ENCODE results near the gene PAPPA2. TPM values are rescaled to one million over a fixed set of nuclear protein-coding genes. Genes with fewer than 3 reads are reported as not detected.

PAPPA2 gene
- total and polyA plus RNA-seq, 5 donors = 0.18 to 1.1 (median 0.74) TPM

DNA sequence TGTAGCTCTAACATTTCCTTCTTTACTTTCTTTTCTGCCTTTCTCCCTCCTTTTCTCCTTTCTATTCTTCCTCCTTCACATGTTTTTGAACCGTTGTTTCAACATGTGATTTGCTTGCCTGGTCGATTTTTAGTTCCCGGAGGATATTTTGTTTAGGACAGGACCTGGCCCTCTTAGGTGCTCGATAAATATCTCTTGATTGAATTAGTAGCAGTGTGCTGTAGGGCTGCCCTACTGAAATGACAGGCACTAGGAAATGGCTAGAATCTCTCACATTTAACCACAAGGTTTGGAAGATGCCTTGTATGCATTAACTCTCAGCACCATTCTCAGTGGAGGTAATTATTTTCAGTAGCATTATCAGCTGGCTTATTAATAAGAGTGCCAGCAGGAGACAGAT, 305.6 kb downstream of the PAPPA2 start:
- DNase-seq (no peak), ATAC-seq (no peak)
- Histone ChIP-seq H3K27me3 (ENCODE audit: control insufficient read depth, insufficient read depth) (no peaks in the 10 kb centered on the region), H3K27ac (ENCODE audit: low read length) (no peak overlapping the region), H3K4me3 (ENCODE audit: low read length) (no peak overlapping the region), H3K4me1 (ENCODE audit: control insufficient read depth, insufficient read depth, low read length) (no peaks in the 10 kb centered on the region), H3K9me3 (ENCODE audit: control insufficient read depth, low read length) (no peaks in the 10 kb centered on the region)
- intact Hi-C loops (cut with DNase I) = no loop called here
- 82% methylated on average over 4 of the region's 4 CpGs for WGBS

DNA sequence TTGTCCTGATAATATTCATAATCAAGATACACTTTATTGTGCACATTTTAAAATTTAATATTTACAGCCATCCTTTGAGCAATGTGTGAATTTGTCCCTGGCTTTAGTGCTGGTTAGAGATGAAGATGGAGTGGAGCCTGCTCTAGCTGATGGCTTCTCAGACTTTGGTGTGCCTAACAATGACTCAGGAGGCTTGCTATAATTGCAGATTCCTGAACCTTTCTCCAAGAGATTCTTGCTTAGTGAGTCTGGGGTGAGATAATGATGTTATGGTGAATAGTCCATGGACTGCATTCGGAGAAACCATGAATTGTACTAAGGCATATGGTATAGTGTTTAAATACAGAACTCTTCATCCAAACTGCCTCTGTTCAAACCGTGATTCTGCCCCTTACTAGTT, 307.1 kb downstream of the PAPPA2 start:
- no peak for ATAC-seq
- no peaks in the 10 kb centered on the region for H3K4me1 ChIP-seq (ENCODE audit: control insufficient read depth, insufficient read depth, low read length)
- H3K9me3 ChIP-seq (ENCODE audit: control insufficient read depth, low read length) = no peaks in the 10 kb centered on the region
- no peak overlapping the region for H3K27ac ChIP-seq (ENCODE audit: low read length)
- H3K4me3 ChIP-seq (ENCODE audit: low read length) = no peak overlapping the region
- H3K27me3 ChIP-seq (ENCODE audit: control insufficient read depth, insufficient read depth) = no peaks in the 10 kb centered on the region
- 88% methylated on average over 2 of the region's 2 CpGs for WGBS
- DNase-seq = no peak
- intact Hi-C loops (cut with DNase I) = no loop called here

DNA sequence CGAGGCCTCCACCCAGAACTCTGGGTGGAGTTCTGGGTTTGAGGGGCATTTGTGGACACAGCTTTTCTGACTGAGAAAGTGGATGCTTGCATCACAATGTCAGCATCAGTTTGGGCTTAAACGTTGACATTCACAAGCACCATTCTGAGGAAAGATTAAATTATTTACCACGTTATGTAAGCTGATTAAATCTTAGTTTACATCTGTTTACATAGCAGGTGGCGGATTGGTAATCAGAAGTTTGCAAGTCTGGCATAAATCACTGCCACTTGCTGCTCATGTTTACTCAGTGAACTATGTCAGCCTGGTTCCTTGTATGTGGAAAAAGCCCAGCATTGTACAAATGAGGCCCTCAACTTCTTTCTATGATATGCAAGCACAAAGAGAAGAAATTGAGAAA, 310.1 kb downstream of the PAPPA2 start:
- no peak overlapping the region for H3K27ac ChIP-seq (ENCODE audit: low read length)
- no peak for ATAC-seq
- intact Hi-C loops (cut with DNase I) = no loop called here
- 45% methylated on average over 4 of the region's 4 CpGs for WGBS
- H3K27me3 ChIP-seq (ENCODE audit: control insufficient read depth, insufficient read depth) = no peaks in the 10 kb centered on the region
- H3K4me3 ChIP-seq (ENCODE audit: low read length) = no peak overlapping the region
- DNase-seq = no peak
- no peaks in the 10 kb centered on the region for H3K9me3 ChIP-seq (ENCODE audit: control insufficient read depth, low read length)
- H3K4me1 ChIP-seq (ENCODE audit: control insufficient read depth, insufficient read depth, low read length) = no peaks in the 10 kb centered on the region

DNA sequence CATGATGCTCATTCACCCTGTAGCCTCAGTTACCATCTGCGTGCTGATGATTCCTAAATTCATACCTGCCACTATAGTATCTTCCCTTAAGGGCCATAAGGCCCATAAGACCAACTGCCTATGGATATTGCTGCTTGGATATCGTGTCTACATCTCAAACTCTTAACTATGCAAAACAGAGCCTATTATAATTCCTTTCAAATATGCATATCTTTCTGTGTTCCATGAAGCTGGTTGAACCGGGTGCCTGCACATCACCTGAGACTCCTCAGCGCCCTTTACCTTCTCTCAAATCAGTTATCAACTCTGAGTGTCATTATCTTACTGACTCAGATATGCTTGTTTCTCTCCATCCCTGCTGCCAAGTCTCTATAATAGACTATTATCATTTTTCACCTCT, 311.2 kb downstream of the PAPPA2 start:
- DNase-seq (no peak), ATAC-seq (no peak)
- no peaks in the 10 kb centered on the region for H3K27me3 ChIP-seq (ENCODE audit: control insufficient read depth, insufficient read depth)
- no peaks in the 10 kb centered on the region for H3K4me1 ChIP-seq (ENCODE audit: control insufficient read depth, insufficient read depth, low read length)
- H3K27ac ChIP-seq (ENCODE audit: low read length) = no peak overlapping the region
- 58% methylated on average over 4 of the region's 4 CpGs for WGBS
- intact Hi-C loops (cut with DNase I) = no loop called here
- no peaks in the 10 kb centered on the region for H3K9me3 ChIP-seq (ENCODE audit: control insufficient read depth, low read length)
- no peak overlapping the region for H3K4me3 ChIP-seq (ENCODE audit: low read length)

DNA sequence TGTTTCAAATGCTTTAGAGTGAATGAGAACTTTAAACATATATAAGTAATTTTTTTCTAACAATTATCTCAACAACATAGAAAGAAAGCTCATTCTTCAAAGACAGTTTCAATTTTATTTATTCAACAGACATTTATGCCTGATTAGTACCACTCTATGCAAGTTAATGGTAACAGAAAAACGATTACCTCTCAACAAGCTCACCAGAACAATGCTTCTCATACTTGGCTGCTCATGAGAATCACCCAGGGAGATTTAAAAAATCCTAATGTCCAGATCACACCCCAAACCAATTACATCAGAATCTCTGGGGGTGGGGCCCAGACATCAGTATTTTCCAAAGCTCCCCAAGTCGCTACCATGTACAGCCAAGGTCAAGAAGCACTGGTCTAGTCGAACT, 312.4 kb downstream of the PAPPA2 start:
- intact Hi-C loops (cut with DNase I) = no loop called here
- no peaks in the 10 kb centered on the region for H3K27me3 ChIP-seq (ENCODE audit: control insufficient read depth, insufficient read depth)
- H3K9me3 ChIP-seq (ENCODE audit: control insufficient read depth, low read length) = no peaks in the 10 kb centered on the region
- WGBS = 76% methylated on average over 3 of the region's 3 CpGs
- no peak overlapping the region for H3K27ac ChIP-seq (ENCODE audit: low read length)
- DNase-seq (no peak), ATAC-seq (no peak)
- H3K4me3 ChIP-seq (ENCODE audit: low read length) = no peak overlapping the region
- no peaks in the 10 kb centered on the region for H3K4me1 ChIP-seq (ENCODE audit: control insufficient read depth, insufficient read depth, low read length)

DNA sequence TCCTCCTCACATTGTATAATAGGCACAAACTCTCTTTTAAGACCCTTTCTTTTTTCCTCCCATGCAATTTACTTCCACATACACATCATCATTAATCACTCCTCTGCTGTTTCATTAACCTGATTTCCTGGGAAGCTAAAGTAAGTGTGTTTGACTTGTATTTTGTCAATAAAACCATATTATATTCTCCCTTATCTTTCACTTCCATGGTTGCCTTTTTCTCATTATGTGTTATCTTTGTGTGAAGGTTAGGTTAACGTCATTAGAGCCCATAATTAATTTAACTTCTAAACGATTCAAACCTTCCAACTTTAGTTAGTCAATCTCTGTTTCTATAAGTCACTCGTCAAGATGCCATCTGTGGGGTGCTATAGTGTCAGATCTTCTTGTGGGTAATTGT, 313.0 kb downstream of the PAPPA2 start:
- Histone ChIP-seq H3K27me3 (ENCODE audit: control insufficient read depth, insufficient read depth) (no peaks in the 10 kb centered on the region), H3K4me3 (ENCODE audit: low read length) (no peak overlapping the region), H3K27ac (ENCODE audit: low read length) (no peak overlapping the region), H3K9me3 (ENCODE audit: control insufficient read depth, low read length) (no peaks in the 10 kb centered on the region), H3K4me1 (ENCODE audit: control insufficient read depth, insufficient read depth, low read length) (no peaks in the 10 kb centered on the region)
- 63% methylated on average over 3 of the region's 3 CpGs for WGBS
- intact Hi-C loops (cut with DNase I) = no loop called here
- no peak for ATAC-seq
- DNase-seq = no peak

DNA sequence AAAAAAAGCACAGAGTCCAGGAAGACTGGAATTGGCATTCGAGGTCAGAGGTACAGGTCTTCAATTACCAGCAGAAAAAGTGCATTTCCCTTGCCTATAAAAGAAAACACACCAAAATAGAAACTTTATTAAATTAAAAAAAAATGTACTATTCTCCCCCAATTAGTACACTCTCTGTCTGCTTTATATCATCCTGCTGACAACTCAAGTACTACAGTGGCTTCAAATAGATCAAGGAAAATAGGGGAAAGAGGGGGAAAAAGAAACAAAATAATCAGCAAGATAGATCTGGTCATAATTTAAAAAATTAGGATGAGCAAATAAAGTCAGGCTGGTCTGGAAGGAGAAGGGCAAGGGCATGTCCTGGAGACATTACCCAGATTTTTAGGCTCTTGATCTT, 315.1 kb downstream of the PAPPA2 start:
- Histone ChIP-seq H3K9me3 (ENCODE audit: control insufficient read depth, low read length) (no peaks in the 10 kb centered on the region), H3K27me3 (ENCODE audit: control insufficient read depth, insufficient read depth) (no peaks in the 10 kb centered on the region), H3K4me1 (ENCODE audit: control insufficient read depth, insufficient read depth, low read length) (no peaks in the 10 kb centered on the region), H3K27ac (ENCODE audit: low read length) (no peak overlapping the region), H3K4me3 (ENCODE audit: low read length) (no peak overlapping the region)
- intact Hi-C loops (cut with DNase I) = no loop called here
- 49% methylated on average over 1 of the region's 1 CpG for WGBS
- DNase-seq (no peak), ATAC-seq (no peak)

DNA sequence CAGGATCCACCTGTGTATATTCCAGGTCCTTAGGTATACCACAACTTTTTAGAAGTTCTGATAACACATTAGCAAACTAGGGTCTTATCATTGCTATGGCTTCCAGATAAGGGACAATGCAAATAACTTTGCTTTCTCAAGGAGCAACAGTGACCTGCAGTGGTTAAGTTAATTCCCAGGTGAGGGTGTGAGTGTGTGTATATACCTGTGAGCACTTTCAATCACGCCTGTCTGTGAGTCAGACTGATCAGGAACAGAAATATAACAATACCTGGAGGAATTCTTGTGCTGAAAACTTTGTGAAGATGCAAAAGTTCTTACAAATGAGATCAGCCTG, 317.0 kb downstream of the PAPPA2 start:
- WGBS = 57% methylated on average over 1 of the region's 1 CpG
- no peaks in the 10 kb centered on the region for H3K9me3 ChIP-seq (ENCODE audit: control insufficient read depth, low read length)
- no peak overlapping the region for H3K27ac ChIP-seq (ENCODE audit: low read length)
- H3K4me1 ChIP-seq (ENCODE audit: control insufficient read depth, insufficient read depth, low read length) = no peaks in the 10 kb centered on the region
- ATAC-seq (no peak), DNase-seq (no peak)
- intact Hi-C loops (cut with DNase I) = no loop called here
- H3K4me3 ChIP-seq (ENCODE audit: low read length) = no peak overlapping the region
- H3K27me3 ChIP-seq (ENCODE audit: control insufficient read depth, insufficient read depth) = no peaks in the 10 kb centered on the region

DNA sequence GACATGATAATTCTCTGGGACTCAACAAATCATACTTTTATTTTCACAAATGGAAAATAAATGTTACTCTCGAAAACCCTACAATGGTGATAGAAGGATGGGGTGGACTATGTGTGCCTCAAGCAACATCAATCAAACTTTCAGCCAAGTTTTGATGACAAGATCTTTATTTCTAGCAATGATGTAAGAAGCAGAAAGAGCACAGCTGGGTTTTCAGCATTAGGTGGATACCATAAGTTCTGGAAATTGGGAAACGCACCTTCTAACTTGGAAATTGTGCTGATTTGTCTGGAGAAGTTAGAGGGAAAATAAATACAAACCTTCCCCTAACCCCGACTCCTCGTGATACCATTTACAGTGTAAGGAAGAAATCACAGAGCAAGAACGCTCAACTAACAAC, 320.3 kb downstream of the PAPPA2 start:
- Histone ChIP-seq H3K4me1 (ENCODE audit: control insufficient read depth, insufficient read depth, low read length) (no peaks in the 10 kb centered on the region), H3K9me3 (ENCODE audit: control insufficient read depth, low read length) (no peaks in the 10 kb centered on the region), H3K27me3 (ENCODE audit: control insufficient read depth, insufficient read depth) (no peaks in the 10 kb centered on the region), H3K27ac (ENCODE audit: low read length) (no peak overlapping the region), H3K4me3 (ENCODE audit: low read length) (no peak overlapping the region)
- 68% methylated on average over 5 of the region's 5 CpGs for WGBS
- intact Hi-C loops (cut with DNase I) = no loop called here
- ATAC-seq (no peak), DNase-seq (no peak)

DNA sequence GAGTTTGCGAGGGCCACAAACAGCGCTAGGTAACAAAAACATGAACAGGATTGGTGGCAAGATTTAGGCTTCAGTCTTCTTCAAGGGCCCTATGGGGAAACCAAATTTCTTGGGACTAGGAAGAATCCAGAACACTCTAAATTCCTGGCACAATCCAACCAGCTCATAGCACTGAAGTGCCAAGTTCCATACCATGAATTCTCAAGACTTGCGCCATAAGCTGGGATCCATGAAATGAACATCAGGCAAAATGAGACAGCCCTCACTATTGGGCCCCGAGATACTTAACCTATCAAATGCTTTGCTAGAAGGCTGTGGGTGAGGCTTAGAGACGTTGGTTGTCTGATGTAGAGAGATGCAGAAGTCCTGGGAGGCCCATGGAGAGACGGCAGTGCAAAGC, 322.1 kb downstream of the PAPPA2 start:
- Histone ChIP-seq H3K4me3 (ENCODE audit: low read length) (no peak overlapping the region), H3K4me1 (ENCODE audit: control insufficient read depth, insufficient read depth, low read length) (no peaks in the 10 kb centered on the region), H3K27ac (ENCODE audit: low read length) (no peak overlapping the region), H3K27me3 (ENCODE audit: control insufficient read depth, insufficient read depth) (no peaks in the 10 kb centered on the region), H3K9me3 (ENCODE audit: control insufficient read depth, low read length) (no peaks in the 10 kb centered on the region)
- intact Hi-C loops (cut with DNase I) = no loop called here
- WGBS = 88% methylated on average over 6 of the region's 6 CpGs
- ATAC-seq = no peak
- DNase-seq = no peak

DNA sequence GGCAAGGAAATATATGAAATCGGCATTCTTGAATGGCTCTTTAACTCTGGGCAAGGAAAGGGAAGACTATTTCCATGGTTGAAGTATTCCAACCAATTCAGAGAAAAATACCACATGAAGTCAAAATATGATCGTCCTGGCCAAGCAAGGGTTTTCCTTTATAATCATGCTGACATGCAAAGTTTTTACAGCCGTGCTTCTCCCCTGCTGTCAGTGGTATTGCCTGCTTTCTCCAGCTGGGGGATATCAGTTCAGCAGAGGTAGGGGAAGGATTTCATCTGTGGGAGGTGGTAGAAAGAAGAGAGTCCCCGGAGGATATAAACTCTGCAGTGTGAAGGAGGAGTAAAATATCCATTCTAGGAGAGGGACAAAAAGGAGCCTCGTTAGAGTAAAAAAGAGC, 322.8 kb downstream of the PAPPA2 start:
- DNase-seq (no peak), ATAC-seq (no peak)
- Histone ChIP-seq H3K27ac (ENCODE audit: low read length) (no peak overlapping the region), H3K27me3 (ENCODE audit: control insufficient read depth, insufficient read depth) (no peaks in the 10 kb centered on the region), H3K9me3 (ENCODE audit: control insufficient read depth, low read length) (no peaks in the 10 kb centered on the region), H3K4me3 (ENCODE audit: low read length) (no peak overlapping the region), H3K4me1 (ENCODE audit: control insufficient read depth, insufficient read depth, low read length) (no peaks in the 10 kb centered on the region)
- intact Hi-C loops (cut with DNase I) = no loop called here
- WGBS = 27% methylated on average over 5 of the region's 5 CpGs

DNA sequence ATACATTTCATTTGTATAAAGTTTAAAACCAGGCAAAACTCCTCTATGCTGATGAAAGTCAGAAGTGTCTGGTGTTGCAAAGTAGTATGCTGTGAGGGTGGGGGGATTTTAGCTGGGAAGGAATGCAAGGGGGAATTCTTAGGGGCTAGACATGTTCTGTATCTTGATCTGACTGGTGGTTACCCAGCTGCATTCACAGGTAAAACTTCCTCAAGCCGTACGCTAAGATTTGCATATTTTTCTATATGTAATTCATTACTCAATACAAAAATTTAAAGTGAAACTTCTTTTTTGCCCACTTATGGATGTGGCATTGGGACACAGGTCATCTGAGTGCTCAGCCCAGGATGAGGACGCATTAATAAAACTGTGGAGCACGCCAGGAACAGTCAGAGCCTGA, 323.3 kb downstream of the PAPPA2 start:
- ATAC-seq (no peak), DNase-seq (no peak)
- Histone ChIP-seq H3K4me1 (ENCODE audit: control insufficient read depth, insufficient read depth, low read length) (no peaks in the 10 kb centered on the region), H3K9me3 (ENCODE audit: control insufficient read depth, low read length) (no peaks in the 10 kb centered on the region), H3K27me3 (ENCODE audit: control insufficient read depth, insufficient read depth) (no peaks in the 10 kb centered on the region), H3K27ac (ENCODE audit: low read length) (no peak overlapping the region), H3K4me3 (ENCODE audit: low read length) (no peak overlapping the region)
- intact Hi-C loops (cut with DNase I) = no loop called here
- 43% methylated on average over 4 of the region's 4 CpGs for WGBS
